ENCODE results near the gene WNK2.

WNK2 gene

GRCh38 chr9:93183663-93184431 is at the start of gene WNK2:
WNK2 (plus strand) TSS chr9:93184139; CDS start chr9:93184930, 791 bp downstream.
- no peak within 1 kb of the TSS for H3K27ac ChIP-seq
- TF ChIP-seq CTCF (conservative IDR thresholded peaks at IDR 0.05; ENCODE audit: low read depth), result no peak
- ChIA-PET CTCF (interaction anchor here (0.6 to 2.8 kb wide), 3 partner anchors 118 to 410 kb away, joined by 4 to 12 read pairs (median 4); no protein-coding TSS in a partner anchor), POLR2A (ENCODE audit: low non-redundant PET) (no interaction called here)
- peak; percentile 89 for DNase-seq (ENCODE audit: low spot score)

GRCh38 chr9:93134740-93135444 is 49.0 kb upstream of the WNK2 start:
- POLR2A ChIA-PET (ENCODE audit: low non-redundant PET), result interaction anchor here (0.6 to 0.8 kb wide), 2 partner anchors 15 to 1049 kb away, joined by 3 to 4 read pairs; no protein-coding TSS in a partner anchor
- no peak for DNase-seq (ENCODE audit: low spot score)
- no peak for TF ChIP-seq CTCF (conservative IDR thresholded peaks at IDR 0.05; ENCODE audit: low read depth)
- CTCF ChIA-PET, result interaction anchor here (0.6 to 1.3 kb wide), 2 partner anchors 17 to 25 kb away, joined by 3 to 8 read pairs; no protein-coding TSS in a partner anchor
- peak overlapping the region; percentile 94 for H3K27ac ChIP-seq

GRCh38 chr9:93136011-93136440 is 47.9 kb upstream of the WNK2 start:
- peak overlapping the region; percentile 94 for H3K27ac ChIP-seq
- ChIA-PET POLR2A (ENCODE audit: low non-redundant PET) (interaction anchor here (0.5 kb wide), 1 partner anchor 212 kb away, joined by 4 read pairs; no protein-coding TSS in a partner anchor), CTCF (interaction anchor here (0.6 kb wide), 1 partner anchor 130 kb away, joined by 3 read pairs; no protein-coding TSS in a partner anchor)
- no peak for DNase-seq (ENCODE audit: low spot score)
- no peak for TF ChIP-seq CTCF (conservative IDR thresholded peaks at IDR 0.05; ENCODE audit: low read depth)

GRCh38 chr9:93137362-93137761 is 46.6 kb upstream of the WNK2 start:
- ChIA-PET CTCF (interaction anchor here (0.6 to 1.0 kb wide), 4 partner anchors 10 to 683 kb away, joined by 3 to 4 read pairs (median 3); no protein-coding TSS in a partner anchor), POLR2A (ENCODE audit: low non-redundant PET) (no interaction called here)
- TF ChIP-seq CTCF (conservative IDR thresholded peaks at IDR 0.05; ENCODE audit: low read depth), result no peak
- DNase-seq (ENCODE audit: low spot score), result no peak
- H3K27ac ChIP-seq, result peak overlapping the region; percentile 94

GRCh38 chr9:93138171-93138764 is 45.7 kb upstream of the WNK2 start:
- POLR2A ChIA-PET (ENCODE audit: low non-redundant PET), result no interaction called here

More at GRCh38 chr9:93138171-93138764, 45.7 kb upstream of the WNK2 start:
- H3K27ac ChIP-seq, result peak overlapping the region; percentile 94
- TF ChIP-seq CTCF (conservative IDR thresholded peaks at IDR 0.05; ENCODE audit: low read depth), result no peak
- CTCF ChIA-PET, result interaction anchor here (1.0 to 1.4 kb wide), 2 partner anchors 18 to 135 kb away, joined by 4 read pairs; no protein-coding TSS in a partner anchor
- DNase-seq (ENCODE audit: low spot score), result no peak

Data from RWPE1 (cell line).